Fibroblast of the conjunctiva (primary cell): ENCODE results near the gene APEH.

Experiments
- DNase-seq: peaks from one replicate; pipeline ENCODE4 v3.0.0-alpha.2; 2010; ENCODE audit warnings: low read depth

Gene APEH

DNA sequence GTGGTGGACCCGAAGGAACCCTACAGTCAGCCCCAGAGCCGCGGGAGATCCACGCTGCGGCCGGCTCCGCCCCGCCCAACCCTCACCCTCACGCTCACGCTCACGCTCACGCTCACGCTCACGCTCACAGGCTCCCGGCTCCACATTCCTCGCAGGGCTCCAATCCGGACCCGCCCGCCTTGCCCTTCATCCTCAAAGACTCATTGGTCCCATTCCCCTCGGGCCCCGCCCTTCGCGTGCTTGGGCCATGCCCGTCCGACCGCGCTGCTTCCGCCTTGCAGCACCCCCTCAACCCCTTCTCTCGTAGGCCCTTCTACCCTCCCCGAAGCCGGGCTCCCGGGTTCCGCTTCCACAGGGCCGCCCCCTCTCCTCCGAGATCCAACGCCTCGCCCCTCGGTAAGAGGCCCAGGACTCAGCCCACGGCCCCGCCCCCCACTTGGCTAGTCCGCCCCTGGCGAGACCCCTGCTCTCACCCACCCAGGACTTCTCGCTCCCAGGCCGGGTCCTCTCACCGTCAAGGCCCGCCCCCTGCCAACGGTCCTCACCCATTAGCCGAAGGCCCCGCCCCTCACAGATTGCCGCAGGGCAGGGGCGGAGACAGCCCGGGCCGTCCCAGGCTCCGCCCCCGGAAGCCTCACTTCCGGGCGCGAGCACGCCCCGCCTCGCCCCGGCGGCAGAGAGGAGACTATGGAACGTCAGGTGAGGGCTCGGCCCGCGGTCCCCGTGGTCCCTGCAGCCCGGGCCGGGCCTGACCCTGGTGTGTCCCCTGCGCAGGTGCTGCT lies at the start of gene APEH:
Gene APEH, plus strand, starts transcription at position 637 of the 782 bp plus-strand sequence. Its CDS starts 51 bp downstream, at position 688.
- DNase-seq, result peak; percentile 95

DNA sequence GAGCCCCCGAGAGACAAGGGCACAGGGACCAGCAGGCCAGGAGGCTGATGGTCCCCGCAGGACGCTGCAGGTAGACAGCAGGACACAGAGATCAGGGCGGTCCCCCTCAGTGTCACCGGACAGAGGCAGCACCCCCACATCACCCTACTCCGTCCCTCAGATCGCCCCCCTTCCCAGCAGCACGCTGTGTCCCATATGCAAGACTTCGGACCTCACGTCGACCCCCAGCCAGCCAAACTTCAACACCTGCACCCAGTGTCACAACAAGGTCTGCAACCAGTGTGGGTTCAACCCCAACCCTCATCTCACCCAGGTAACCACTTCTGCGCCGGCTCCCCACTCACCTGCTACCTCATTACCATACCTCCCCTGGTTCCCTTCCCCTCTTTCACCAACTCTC lies 49.1 kb upstream of the APEH start:
- DNase-seq, result no peak

- DNase-seq, result no peak
These were observed 48.0 kb upstream of the APEH start for GRCh38 chr3:49626101-49626581.

DNA sequence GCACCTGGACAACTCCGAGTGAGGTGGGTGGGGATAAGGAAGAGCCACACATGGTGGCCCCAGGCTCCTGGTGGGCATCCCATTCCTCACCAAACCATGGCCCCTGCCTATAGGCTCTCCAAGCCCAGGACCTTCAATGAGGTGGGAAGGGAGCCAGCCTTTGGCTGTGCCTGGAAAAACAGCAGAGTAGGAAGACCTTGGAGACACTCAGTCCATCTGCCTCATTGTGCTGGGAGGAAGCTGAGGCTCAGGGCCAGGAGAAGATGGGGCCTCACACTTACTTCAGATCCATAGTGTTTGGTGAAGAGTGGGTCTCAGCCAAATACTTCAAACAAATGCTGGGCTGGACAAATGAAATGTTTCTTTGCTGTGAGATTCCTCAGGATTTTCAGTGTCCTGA lies 47.4 kb upstream of the APEH start:
- no peak for DNase-seq

GRCh38 chr3:49627634-49628033 lies 46.5 kb upstream of the APEH start:
- no peak for DNase-seq

DNA sequence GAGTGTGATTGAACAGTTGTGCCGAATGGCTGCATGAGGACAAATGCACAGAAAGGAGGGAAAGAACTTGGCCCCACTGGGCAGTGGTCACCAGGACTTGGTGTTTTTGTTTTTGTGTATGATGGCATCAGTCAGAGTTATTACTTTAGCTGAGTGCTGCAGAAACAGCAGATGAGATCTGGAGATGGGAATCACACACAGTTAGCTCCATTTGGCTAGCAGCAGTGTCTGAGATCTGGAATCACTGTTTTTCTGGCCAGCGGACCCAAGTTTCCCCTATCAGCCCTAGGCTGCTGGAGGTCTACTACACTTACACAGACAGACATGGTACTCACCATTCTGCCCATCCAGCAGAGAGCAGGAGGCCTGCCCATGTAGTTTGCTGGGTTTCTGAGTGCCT lies 45.9 kb upstream of the APEH start:
- no peak for DNase-seq

DNA sequence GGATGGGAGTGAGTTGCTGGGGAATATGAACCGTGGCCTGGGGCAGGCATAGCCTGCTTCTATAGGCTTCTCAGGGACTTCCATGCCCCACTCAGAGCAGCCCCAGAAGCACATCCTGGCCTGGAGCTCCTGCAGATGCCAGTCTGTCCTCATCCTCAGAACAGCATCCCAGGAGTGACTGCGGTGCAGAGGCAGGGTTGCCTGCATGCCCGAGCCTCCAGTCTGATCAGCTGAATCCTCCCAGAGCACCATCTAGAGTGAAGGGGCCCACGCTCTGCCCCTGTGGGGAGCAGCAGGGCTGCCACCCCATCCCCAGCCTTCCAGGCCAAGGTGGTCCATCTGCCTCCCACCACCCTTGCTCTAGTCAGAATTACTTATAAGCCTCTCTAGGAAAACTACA lies 44.7 kb upstream of the APEH start:
- no peak for DNase-seq

DNA sequence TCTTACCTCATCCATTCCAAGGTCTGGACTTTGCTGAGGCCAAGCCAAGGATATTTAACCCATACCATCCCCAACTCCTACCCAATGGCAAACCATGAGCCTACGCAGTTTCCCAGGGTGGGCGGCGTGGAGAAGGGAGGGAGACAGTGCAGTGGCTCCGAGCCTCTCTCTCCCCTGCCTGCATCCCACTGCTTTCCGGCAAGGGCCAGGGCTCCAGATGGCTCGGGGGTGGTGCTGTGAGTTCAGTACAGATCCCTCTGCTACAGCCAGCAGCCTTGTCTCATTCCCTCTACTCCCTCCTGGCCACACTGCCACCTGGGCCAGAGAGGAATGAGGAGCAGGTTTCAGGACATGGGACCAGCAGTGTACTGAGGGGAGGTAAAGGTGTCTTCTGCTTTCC lies 44.3 kb upstream of the APEH start:
- DNase-seq, result no peak

DNA sequence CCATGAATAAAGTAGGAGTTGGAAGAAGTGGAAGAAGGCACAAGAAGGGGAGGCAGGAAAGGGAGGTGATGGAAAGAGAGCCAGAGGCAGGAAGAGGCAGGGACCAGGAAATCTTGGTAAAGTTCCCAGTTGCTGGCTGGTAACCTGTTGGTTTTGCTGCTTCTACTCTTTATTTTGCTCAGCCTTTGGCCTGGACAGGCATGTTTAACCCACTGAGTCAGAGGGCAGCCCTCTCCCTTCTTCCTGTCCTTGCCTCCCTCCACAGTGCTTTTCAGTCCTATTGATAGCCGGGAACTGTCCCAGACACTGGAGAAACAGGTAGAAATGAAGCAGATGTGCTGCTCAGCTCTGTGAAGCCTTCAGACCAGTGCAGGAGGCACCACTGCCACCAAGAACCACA lies 43.4 kb upstream of the APEH start:
- DNase-seq, result no peak

DNA sequence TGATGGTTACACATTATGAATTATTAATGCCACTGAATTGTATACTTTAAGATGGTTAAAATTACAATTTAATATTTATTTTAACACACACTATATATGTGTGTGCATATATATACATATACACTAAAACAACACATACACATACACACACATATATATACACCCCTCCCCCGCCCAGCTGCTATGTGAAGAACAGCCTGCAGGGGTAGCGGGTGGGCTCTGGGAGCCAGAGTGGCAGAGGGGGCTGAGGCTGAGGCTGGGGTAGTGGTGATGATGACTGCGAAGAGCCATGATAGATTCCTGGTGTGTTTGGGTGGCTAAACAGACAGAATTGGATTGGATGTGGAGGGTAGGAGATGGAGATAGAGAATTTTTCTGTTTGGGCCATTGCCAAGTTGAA lies 39.4 kb upstream of the APEH start:
- DNase-seq, result no peak

DNA sequence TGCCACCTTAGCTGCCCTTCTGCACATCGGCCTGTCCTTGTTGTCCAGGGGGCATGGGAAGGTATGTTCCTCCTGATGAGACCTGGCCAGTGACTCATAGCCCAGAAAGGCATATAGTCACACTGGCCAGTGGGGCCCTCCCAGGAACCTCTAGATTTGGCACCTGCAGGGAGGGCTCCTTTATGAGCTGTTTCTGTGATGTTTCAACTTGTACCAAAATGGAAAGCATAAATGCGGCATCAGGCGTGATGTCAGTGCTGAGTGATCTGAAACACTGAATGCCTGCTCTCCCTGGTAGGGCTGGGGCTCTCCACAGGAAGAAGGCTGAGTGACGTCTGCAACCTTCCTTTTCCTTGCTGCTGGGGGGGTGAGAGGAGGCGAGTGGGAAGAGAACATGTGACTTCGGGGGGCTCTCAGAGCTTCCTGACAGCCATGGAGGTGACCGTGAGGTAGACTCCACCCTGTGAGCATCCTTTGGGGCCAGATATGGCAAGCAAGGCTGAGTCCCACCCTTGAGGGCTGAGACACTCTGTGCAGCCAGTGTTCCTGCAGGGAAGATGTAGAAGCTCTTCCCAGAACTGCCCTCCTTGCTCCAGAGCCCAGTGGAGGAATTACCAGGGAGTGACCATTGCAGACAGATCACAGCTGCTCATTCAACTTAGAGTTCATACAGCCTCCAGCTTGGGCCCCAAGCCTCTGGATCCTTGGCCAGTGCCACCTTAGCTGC lies 37.1 kb upstream of the APEH start:
- DNase-seq, result no peak

DNA sequence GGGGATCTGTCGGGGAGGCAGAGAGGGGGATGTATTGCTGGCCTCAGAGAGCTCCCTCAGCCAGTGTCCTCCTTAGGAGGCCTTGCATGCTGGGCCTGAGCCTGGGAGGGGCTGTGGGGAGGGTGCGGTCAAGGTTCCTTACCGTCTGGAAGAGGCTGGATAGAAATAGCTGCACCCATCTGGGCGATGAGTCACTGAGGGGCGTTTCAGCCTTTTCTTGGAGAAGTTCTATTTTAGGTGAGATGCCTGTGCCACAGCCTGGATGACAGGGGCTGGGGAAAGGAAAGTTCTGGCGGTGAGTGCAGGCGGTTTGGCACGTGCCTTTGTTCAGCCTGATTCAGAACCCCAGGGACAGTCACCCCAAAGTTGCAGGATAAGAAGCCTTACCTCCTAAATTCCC lies 35.7 kb upstream of the APEH start:
- no peak for DNase-seq

DNA sequence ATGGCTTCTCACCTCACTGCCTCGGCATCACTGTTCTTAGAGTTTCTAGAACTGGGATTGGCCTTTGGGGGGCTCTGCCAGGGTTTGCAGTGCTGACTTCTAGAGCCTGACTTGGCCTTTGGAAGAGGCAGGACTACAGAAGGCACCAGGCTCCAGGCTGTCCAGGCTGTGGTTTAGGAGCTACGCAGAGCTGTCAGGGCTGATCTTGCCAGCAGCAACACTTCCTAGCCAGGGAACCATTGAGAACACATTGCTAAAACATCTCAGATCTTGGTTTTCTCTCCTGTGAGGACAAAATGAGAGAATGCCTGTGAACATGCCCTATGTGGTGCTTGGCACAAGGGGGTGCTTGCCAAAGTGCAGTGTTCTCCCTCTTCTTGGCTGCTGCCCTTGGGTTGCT lies 34.6 kb upstream of the APEH start:
- no peak for DNase-seq

DNA sequence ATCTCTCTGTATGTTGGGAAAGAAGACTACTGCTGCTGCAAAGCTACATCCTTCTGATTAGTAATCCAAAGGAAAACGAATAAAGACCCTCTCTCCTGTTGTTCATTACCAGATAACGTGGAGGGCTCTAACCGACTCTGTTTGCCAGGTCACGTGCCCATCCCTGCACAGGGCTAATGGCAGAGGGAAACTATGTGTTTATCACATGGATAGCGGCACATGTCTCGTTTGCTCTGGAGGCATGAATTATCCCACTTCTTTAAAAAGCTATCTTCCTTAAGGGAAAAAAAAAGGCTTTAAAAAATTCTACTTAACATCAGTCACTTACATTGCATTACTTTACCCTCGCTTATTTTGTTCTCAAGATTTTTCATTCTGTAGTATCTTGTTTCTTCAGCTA lies 32.9 kb upstream of the APEH start:
- no peak for DNase-seq

GRCh38 chr3:49641921-49642707 lies 32.0 kb upstream of the APEH start:
- no peak for DNase-seq

- no peak for DNase-seq
These were observed 31.4 kb upstream of the APEH start for GRCh38 chr3:49642708-49643145.

- no peak for DNase-seq
These were observed 29.5 kb upstream of the APEH start for GRCh38 chr3:49644684-49645083.

- DNase-seq, result no peak
These were observed 27.9 kb upstream of the APEH start for GRCh38 chr3:49646236-49646635.

- no peak for DNase-seq
These were observed 26.4 kb upstream of the APEH start for GRCh38 chr3:49647741-49648140.

- DNase-seq, result no peak
These were observed 25.7 kb upstream of the APEH start for GRCh38 chr3:49648354-49649019.

GRCh38 chr3:49649576-49649975 lies 24.6 kb upstream of the APEH start:
- DNase-seq, result no peak

DNA sequence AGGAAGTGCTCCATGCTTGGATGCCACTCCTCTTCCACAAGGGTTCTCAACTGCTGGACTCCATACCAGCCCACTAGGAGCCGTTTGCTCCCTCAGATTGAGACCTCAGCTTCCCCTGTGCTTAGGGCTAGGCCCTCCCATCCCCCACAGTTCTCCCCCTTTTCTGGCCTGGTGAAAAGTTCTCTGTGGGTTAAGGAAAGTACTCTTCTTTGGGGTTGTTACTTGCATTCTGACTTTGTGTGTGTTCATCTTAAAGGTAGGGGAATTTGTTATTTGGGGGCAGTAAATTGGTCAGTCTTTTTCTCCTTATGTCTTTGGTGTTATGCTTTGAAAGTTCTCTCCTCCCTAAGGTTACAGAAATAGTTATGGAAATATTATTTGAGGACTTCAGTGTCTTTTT lies 24.0 kb upstream of the APEH start:
- no peak for DNase-seq
